ENCODE measurements around the gene C19orf12.

C19orf12 gene

GRCh38 chr19:29682236-29682895 is 32.7 kb downstream of the C19orf12 start:
- no peak for TF ChIP-seq CTCF (IDR thresholded peaks at IDR 0.05; ENCODE audit: low read length, missing control alignments)
- no peak for DNase-seq (ENCODE audit: low read depth)
- H3K4me3 ChIP-seq (replicated peaks; ENCODE audit: low read depth, low read length): no peak overlapping the region

- no peak overlapping the region for H3K4me3 ChIP-seq (replicated peaks; ENCODE audit: low read depth, low read length)
- no peak for TF ChIP-seq CTCF (IDR thresholded peaks at IDR 0.05; ENCODE audit: low read length, missing control alignments)
Measured at GRCh38 chr19:29681422-29682235, 33.4 kb downstream of the C19orf12 start.

GRCh38 chr19:29680937-29681336 is 34.1 kb downstream of the C19orf12 start:
- no peak overlapping the region for H3K4me3 ChIP-seq (replicated peaks; ENCODE audit: low read depth, low read length)
- no peak for TF ChIP-seq CTCF (IDR thresholded peaks at IDR 0.05; ENCODE audit: low read length, missing control alignments)
- DNase-seq (ENCODE audit: low read depth): no peak

More at GRCh38 chr19:29681422-29682235, 33.4 kb downstream of the C19orf12 start:
- DNase-seq (ENCODE audit: low read depth): no peak

- no peak overlapping the region for H3K4me3 ChIP-seq (replicated peaks; ENCODE audit: low read depth, low read length)
- DNase-seq (ENCODE audit: low read depth): no peak
- no peak for TF ChIP-seq CTCF (IDR thresholded peaks at IDR 0.05; ENCODE audit: low read length, missing control alignments)
Measured at GRCh38 chr19:29680447-29680846, 34.6 kb downstream of the C19orf12 start.

GRCh38 chr19:29679598-29680210 is 35.4 kb downstream of the C19orf12 start:
- DNase-seq (ENCODE audit: low read depth): no peak
- no peak overlapping the region for H3K4me3 ChIP-seq (replicated peaks; ENCODE audit: low read depth, low read length)
- TF ChIP-seq CTCF (IDR thresholded peaks at IDR 0.05; ENCODE audit: low read length, missing control alignments): no peak

GRCh38 chr19:29678484-29679106 is 36.5 kb downstream of the C19orf12 start:
- no peak for DNase-seq (ENCODE audit: low read depth)
- no peak for TF ChIP-seq CTCF (IDR thresholded peaks at IDR 0.05; ENCODE audit: low read length, missing control alignments)
- no peak overlapping the region for H3K4me3 ChIP-seq (replicated peaks; ENCODE audit: low read depth, low read length)
